Activated effector memory CD4-positive, alpha-beta T cell treated with anti-CD3 and anti-CD28 coated beads, Interleukin-2, amount 50 U/mL, for 16 hours (primary cell): ENCODE results near the gene TXNL4B.
"Not testable (repeated sequence)": the region's sequence is repeated elsewhere in the genome, so short reads cannot be mapped to it uniquely, and the experiment has no call there.

ENCODE experiments used
- DNase-seq: peaks from one replicate; pipeline ENCODE4 v3.0.0-alpha.2; 2020

Gene TXNL4B

DNA sequence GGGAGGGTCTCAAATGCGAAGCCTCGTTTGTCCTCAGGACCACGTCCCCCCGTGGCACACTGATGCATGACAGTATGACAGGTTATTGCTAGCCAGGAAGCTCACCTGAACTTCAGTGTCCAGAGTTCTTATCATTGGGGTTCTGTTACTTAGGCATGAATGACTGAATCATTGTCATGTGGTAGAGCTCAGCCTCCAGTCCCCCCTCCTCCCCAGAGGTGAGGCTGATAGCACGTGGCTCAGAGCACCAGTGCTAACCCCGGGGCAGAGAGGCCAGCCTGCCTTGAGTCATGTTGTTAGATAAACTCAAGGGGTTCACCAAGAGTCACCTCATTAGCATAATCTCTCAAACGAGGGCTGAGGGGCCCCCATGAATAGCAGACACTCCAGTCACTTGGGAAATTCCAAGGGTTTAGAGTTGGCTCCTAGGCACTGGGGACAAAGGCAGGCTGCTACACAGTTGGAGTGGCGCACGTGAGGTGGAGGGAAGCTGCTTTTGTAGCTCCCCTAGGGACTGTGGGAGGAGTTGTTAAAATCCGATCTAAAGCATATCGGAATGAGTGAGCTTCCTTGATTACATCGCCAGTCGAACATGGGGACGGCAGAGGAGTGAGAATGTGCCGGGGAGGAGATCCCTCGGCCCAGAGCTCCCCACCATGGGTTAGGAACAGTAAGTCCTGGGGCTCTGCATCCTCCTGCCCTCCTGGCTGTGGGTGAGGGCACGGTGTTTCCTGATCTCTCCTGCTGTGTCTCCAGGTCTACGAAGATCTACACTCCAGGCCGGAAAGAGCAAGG is 18.4 kb upstream of the TXNL4B start:
- DNase-seq, result no peak

DNA sequence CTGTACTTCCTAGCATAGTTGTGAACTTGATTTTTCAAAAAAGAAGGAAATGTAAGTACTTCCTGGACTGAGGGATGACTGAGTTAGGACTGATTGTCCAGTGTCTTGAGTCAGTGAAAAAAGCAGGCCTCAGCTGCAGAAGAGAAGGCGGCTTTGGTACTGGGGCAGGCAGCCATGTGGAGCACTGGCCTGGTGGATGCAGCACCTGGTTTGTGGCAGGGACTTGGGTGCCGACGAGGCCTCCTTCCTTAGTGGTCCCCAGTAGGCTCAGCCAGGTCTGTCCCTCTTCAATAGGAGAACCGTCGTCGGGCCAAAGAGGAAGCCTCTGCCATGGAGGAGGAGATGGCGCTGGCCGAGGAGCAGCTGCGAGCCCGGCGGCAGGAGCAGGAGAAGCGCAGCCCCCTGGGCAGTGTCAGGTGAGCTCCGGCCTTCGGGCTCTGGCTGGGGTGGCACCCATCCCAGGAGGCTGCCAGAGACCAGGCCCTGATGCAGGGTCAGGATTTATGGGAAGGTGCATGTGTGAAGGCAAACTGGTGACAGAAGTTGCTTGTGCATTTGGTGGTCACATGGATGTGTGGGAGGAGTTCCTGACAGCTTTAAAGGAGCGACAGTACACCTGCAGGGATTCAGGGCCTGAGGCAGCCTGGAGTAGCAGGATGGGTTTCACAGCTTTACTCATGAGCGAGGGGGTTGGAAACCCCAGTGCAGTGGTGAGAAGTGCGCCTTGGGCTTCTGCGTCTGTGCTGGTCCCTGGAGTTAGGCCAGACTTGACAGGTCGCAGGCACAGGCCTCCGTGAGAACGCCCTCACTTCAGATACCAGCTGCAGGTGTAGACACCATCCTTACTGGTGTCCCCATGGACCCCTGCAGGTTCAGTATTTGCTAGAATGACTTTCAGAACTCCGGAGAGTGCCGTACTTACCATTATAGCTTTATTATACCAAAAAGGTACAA is 17.5 kb upstream of the TXNL4B start:
- no peak for DNase-seq

DNA sequence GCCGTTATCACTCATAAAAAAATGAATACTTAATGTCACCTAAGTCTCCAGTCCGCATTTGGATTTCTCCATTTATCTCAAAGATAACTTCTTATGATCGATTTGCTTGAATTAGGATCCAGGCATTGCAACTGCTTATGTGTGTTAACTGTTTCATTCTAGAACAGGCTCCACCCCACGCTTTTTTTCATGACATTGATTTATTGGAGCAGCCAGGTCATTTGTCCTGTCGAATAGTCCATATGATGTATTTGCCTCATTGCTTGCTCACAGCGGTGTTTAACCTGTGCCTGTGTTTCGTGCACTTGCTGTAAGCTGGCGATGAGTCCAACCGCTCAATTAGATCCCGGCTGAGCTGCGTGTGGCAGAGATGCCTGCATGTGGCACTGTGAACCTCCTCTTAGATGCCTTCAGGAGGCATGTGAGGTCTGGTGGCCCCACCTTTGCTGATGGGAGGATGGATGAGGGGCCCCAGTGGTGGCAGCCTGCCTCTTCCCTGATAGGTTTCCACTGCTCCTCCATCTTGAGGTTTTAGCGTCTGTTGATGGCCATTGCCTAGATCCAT is 16.6 kb upstream of the TXNL4B start:
- DNase-seq, result no peak

GRCh38 chr16:72109300-72109699 is 15.9 kb upstream of the TXNL4B start:
- DNase-seq, result no peak

- DNase-seq, result no peak
Measured at GRCh38 chr16:72108353-72109102, 15.1 kb upstream of the TXNL4B start.

GRCh38 chr16:72107371-72107770 is 14.0 kb upstream of the TXNL4B start:
- no peak for DNase-seq

- DNase-seq, result no peak
Measured at GRCh38 chr16:72105978-72106377, 12.6 kb upstream of the TXNL4B start.

- DNase-seq, result no peak
Measured at GRCh38 chr16:72104905-72105304, 11.5 kb upstream of the TXNL4B start.

- DNase-seq, result no peak
Measured at GRCh38 chr16:72101195-72101594, 7.8 kb upstream of the TXNL4B start.

GRCh38 chr16:72099377-72099818 is 6.0 kb upstream of the TXNL4B start:
- DNase-seq, result peak; percentile 71

DNA sequence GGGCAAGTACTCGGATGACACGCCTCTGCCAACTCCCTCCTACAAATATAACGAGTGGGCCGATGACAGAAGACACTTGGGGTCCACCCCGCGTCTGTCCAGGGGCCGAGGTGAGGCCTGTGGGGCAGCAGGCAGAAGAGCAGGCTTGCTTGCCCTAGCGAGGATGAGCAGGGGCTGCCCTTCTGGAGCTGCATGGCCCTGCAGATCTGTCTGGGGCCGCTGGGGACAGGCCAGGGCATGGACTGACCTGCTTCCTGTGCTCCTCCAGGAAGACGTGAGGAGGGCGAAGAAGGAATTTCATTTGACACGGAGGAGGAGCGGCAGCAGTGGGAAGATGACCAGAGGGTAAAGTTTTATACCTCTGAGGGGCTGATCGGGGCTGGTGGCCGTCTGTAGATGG is 5.5 kb upstream of the TXNL4B start:
- DNase-seq, result no peak

GRCh38 chr16:72094266-72094610 is 818 bp upstream of the TXNL4B start:
- DNase-seq, result peak; percentile 78

- no peak for DNase-seq
Measured at GRCh38 chr16:72092832-72093447, 480 bp downstream of the TXNL4B start.

- DNase-seq, result no peak
Measured at GRCh38 chr16:72091217-72091616, 2.2 kb downstream of the TXNL4B start.

DNA sequence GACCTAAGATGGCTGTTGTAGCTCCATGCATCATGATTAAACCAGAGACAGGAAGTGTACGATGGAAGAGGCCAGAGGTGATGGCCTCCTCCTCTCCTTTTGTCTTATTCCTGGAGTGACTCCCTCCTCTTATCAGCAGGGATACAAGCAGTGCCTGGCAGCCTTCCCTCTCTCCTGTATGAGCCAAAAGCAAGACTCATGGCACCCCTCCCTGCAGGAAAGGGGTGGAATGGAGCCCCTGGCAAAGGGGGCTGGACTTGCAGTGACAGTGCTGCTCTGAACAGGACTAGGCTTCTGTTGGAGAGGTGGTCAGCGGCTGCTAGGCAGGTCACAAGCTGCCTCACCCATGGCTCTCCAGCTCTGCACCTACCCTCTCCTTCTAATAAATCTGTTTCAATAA is 8.4 kb downstream of the TXNL4B start:
- no peak for DNase-seq

- no peak for DNase-seq
Measured at GRCh38 chr16:72084445-72084844, 9.0 kb downstream of the TXNL4B start.

DNA sequence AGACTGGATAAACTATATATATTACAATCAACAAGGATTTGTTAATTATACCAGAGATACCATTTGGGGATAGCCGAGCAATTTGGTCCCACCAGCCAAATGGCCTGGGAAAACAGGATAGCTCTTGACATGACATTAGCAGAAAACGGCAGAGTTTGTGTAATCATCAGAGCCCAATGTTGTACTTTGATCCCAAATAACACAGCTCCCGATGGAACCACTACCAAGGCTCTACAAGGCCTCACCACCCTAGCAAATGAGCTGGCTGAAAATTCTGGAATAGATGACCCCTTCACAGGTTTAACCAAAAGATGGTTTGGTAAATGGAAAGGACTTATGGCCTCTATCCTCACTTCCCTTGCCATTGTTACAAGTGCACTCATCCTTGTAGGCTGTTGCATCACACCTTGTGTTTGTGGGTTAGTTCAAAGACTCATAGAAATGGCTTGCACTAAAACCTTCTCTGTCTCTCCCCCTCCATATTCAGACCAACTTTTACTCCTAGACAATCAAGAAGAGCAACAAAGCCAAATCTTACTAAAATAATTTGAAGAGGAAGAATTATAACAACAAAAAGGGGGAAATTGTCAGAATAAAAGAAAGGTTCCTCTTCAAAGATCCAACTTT is 9.5 kb downstream of the TXNL4B start:
- DNase-seq, result no peak

DNA sequence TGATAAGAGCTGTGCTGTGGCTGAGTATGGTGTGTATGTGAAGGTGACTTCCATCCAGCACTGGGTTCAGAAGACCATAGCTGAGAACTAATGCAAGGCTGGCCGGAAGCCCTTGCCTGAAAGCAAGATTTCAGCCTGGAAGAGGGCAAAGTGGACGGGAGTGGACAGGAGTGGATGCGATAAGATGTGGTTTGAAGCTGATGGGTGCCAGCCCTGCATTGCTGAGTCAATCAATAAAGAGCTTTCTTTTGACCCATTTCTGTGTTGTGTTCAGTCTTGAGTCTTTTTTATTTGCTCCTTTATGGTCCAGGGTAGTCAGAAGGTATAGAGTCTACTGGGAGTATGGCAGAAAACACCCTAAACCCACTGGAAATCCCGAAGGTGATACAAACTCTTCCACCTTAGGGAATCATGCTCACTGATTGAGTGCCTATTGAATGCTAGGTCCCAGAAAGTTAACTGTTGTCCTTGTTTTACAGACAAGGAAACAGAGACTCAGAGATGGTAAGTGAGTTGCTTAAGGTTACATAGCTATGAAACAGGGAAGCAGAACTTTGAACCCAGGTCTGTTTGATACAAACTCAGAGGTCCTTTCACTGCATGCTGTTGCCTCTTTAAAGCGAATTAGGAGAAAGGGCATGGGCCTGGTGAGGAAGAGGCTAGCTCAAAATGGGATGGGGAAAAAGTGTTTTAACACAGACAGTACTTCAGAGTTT is 16.3 kb downstream of the TXNL4B start:
- DNase-seq, result not testable (repeated sequence)

DNA sequence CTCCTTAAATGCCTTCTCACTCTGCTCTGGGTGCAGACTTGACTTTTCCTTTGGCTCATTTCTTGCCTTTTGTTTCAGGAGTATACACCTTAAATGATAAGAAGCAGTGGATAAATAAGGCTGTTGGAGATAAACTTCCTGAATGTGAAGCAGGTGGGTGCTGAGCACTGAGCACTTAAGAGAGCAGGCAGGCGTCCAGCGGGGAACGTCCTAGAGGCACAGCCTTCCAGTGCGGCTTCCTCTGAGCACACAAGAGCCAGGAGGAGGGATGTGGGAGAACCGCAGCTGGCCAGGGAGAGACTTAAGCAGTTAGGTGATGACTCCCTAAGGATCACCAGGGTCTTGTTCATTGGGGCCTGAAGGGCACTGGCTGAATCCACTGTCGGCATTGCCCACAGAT is 18.4 kb downstream of the TXNL4B start:
- not testable (repeated sequence) for DNase-seq

GRCh38 chr16:72073560-72074230 is 19.7 kb downstream of the TXNL4B start:
- no peak for DNase-seq
